K562 (cell line): ENCODE results near the gene SRPK1. TPM values are rescaled to one million over a fixed set of nuclear protein-coding genes. Genes with fewer than 3 reads are reported as not detected.

Source experiments
- ATAC-seq: fragments of 200-7000 bp; cut with Tn5 transposase; 3 replicates; pipeline ENCODE4 v1.9.1; 2020; ENCODE audit warnings: moderate library complexity
- BruUV-seq: library from RNA; stranded (reverse); fragments of 400-500 nt; replicated peaks from 2 replicates; lab custom pipeline; 2021; lab: Mats Ljungman, UMichigan
- CTCF ChIA-PET: fragments of 300-600 bp; formaldehyde crosslinking; extraction: SDS; loops from one replicate; lab custom pipeline; 2021; ENCODE audit warnings: low intra/inter-chr PET ratio; lab: Yijun Ruan, JAX
- POLR2A ChIA-PET: fragments of 300-600, 350-650 bp; sonication (Branson Sonifier 250); formaldehyde crosslinking; extraction: SDS; loops from one replicate; lab custom pipeline; 2021; ENCODE audit warnings: antibody characterized with exemption, inconsistent platforms; lab: Yijun Ruan, JAX
- DNase-seq, 4 experiments: peaks; one replicate each; pipeline versions ENCODE4 v3.0.0 to v3.0.0-alpha.2; 2011 to 2018; ENCODE audit warnings: low spot score in 3 of 4, mixed read lengths in 3 of 4; ENCODE audit errors: extremely low read depth in 1 of 4
- FAIRE-seq: peaks from 2 replicates; lab custom pipeline; 2011; peaks lifted over from hg19 to GRCh38; lab: Jason Lieb, UNC
- H2AFZ ChIP-seq: 2 replicates; pipeline ENCODE4 v1.6.0; 2011; ENCODE audit warnings: low read depth, low read length, control low read depth, inconsistent platforms
- H3K27ac ChIP-seq: fragments of 200-600 bp; 3 replicates; pipeline ENCODE4 v1.8.0; 2011; ENCODE audit warnings: low read depth, mild to moderate bottlenecking, control low read depth, inconsistent platforms, low read length, moderate library complexity, mixed read lengths; ENCODE audit errors: extremely low read depth
- H3K27me3 ChIP-seq, 2 experiments: fragments of 300-600 bp in 1 of 2; 2 replicates in 1 of 2; 3 replicates in 1 of 2; pipeline versions ENCODE4 v1.6.0 to v1.8.0; 2011; ENCODE audit warnings: inconsistent platforms in 2 of 2, low read length in 2 of 2, mild to moderate bottlenecking in 1 of 2, mixed read lengths in 1 of 2, moderate library complexity in 1 of 2; ENCODE audit not compliant: control insufficient read depth in 2 of 2, insufficient read depth in 2 of 2
- H3K36me3 ChIP-seq: fragments of 300-600 bp; 3 replicates; pipeline ENCODE4 v1.8.0; 2011; ENCODE audit warnings: mild to moderate bottlenecking, low read length, inconsistent platforms; ENCODE audit not compliant: control insufficient read depth, insufficient read depth
- H3K4me1 ChIP-seq, 2 experiments: fragments of 200-600 bp in 1 of 2; replicated peaks in 1 of 2; 2 replicates in 1 of 2; 3 replicates in 1 of 2; pipeline versions ENCODE4 v1.5.1 to v1.8.0; 2011; ENCODE audit warnings: inconsistent platforms in 2 of 2, low read length in 2 of 2, mild to moderate bottlenecking in 1 of 2, mixed read lengths in 1 of 2, moderate library complexity in 1 of 2; ENCODE audit not compliant: control insufficient read depth in 2 of 2, insufficient read depth in 2 of 2
- H3K4me2 ChIP-seq: 2 replicates; pipeline ENCODE4 v1.6.1; 2011; ENCODE audit warnings: low read length, control low read depth, inconsistent platforms, mixed read lengths; ENCODE audit not compliant: insufficient read depth
- H3K4me3 ChIP-seq: fragments of 200-600 bp; sonication (generic), shearing (Covaris generic); 2 replicates; pipeline ENCODE4 v1.5.1; 2016; ENCODE audit warnings: control low read depth, inconsistent platforms
- H3K79me2 ChIP-seq: fragments of 200-600 bp; 3 replicates; pipeline ENCODE4 v1.8.0; 2011; ENCODE audit warnings: low read length, inconsistent platforms; ENCODE audit not compliant: control insufficient read depth, insufficient read depth
- H3K9ac ChIP-seq, 2 experiments: 2 replicates each; pipeline versions ENCODE4 v1.6.0 to v1.6.1; 2011; ENCODE audit warnings: low read depth in 2 of 2, low read length in 2 of 2, control low read depth in 1 of 2, inconsistent platforms in 1 of 2, mild to moderate bottlenecking in 1 of 2, mixed read lengths in 1 of 2; ENCODE audit not compliant: insufficient read depth in 1 of 2
- H3K9me1 ChIP-seq: one replicate; pipeline ENCODE4 v1.6.0; 2011; ENCODE audit warnings: inconsistent platforms, mild to moderate bottlenecking, low read length, moderate library complexity; ENCODE audit not compliant: control insufficient read depth, insufficient read depth
- H3K9me3 ChIP-seq: replicated peaks from 2 replicates; pipeline ENCODE4 v1.5.1; 2011; ENCODE audit warnings: low read depth, low read length, inconsistent platforms; ENCODE audit not compliant: control insufficient read depth, insufficient read depth
- H4K20me1 ChIP-seq: replicated peaks from 2 replicates; pipeline ENCODE4 v1.6.1; 2011; ENCODE audit warnings: low read length, inconsistent platforms, mixed read lengths; ENCODE audit not compliant: control insufficient read depth, insufficient read depth
- CEBPB ChIP-seq: fragments of 450-650 bp; IDR thresholded peaks from 2 replicates; pipeline ENCODE4 v1.6.1; 2016; ENCODE audit warnings: missing genetic modification characterization, missing compliant biosample characterization
- KDM5B ChIP-seq: fragments of 200-600 bp; sonication (generic); IDR thresholded peaks from 2 replicates; pipeline ENCODE4 v1.6.1; 2012; ENCODE audit warnings: low read depth, mild to moderate bottlenecking, moderate library complexity, low read length, control low read depth, inconsistent platforms; ENCODE audit not compliant: insufficient replicate concordance
- MITF ChIP-seq: IDR thresholded peaks from 2 replicates; pipeline ENCODE4 v1.6.1; 2014; ENCODE audit warnings: antibody characterized with exemption
- POLR3A ChIP-seq: IDR thresholded peaks from 2 replicates; pipeline ENCODE4 v1.6.1; 2011; ENCODE audit warnings: borderline replicate concordance, mild to moderate bottlenecking, moderate library complexity; ENCODE audit not compliant: insufficient read length, insufficient read depth; ENCODE audit errors: extremely low read depth
- RUNX1 ChIP-seq: sonication (generic); IDR thresholded peaks from 2 replicates; pipeline ENCODE4 v1.6.1; 2016; ENCODE audit warnings: antibody characterized with exemption, low read depth
- ZNF23 ChIP-seq: fragments of 250-450 bp; sonication (Bioruptor Pico); IDR thresholded peaks from 2 replicates; pipeline ENCODE4 v1.4.0; 2020; ENCODE audit warnings: mild to moderate bottlenecking
- WGBS: fragments of 100-300 bp; shearing (Covaris generic); methylation state at CpG from one replicate; pipeline ENCODE4 v1.1.6; 2016; ENCODE audit warnings: low coverage, mixed read lengths; ENCODE audit not compliant: insufficient coverage; ENCODE audit errors: missing lambda C conversion rate; 5-methylcytosine and 5-hydroxymethylcytosine counted together
- in situ Hi-C: fragments of 300-500 bp; cut with MboI; formaldehyde crosslinking; loops from 4 replicates; pipeline ENCODE4 v1.15.0; 2018; ENCODE audit warnings: inconsistent platforms, mixed read lengths
- intact Hi-C: fragments of 100-400 bp; cut with micrococcal nuclease; formaldehyde crosslinking; loops from 2 replicates; pipeline ENCODE4 v1.14.2; 2022
- polyA plus RNA-seq, 8 experiments: library from polyadenylated mRNA; depleted of rRNA in 4 of 8; stranded (reverse) in 5 of 8; unstranded in 3 of 8; fragments of >200 nt; fragmentation: Nextera tagmentation in 2 of 8; fragmentation: Illumina TruSeq in 1 of 8; extraction: Ambion mirVana in 2 of 8; extraction: Trizol in 1 of 8; gene quantifications; 2 replicates each; pipeline versions ENCODE4 v1.2.1 to v1.2.3, GENCODE V29; 2011 to 2014; ENCODE audit warnings: inconsistent platforms in 1 of 8, missing spikeins in 1 of 8
- total RNA-seq, 7 experiments: library from RNA; depleted of rRNA in 6 of 7; stranded (reverse); fragments of >200 nt in 6 of 7; fragmentation: Illumina TruSeq in 2 of 7; extraction: Trizol in 2 of 7; gene quantifications; 2 replicates each; pipeline versions ENCODE4 v1.2.1 to v1.2.3, GENCODE V29; 2011 to 2021; ENCODE audit warnings: low replicate concordance in 1 of 7

Gene SRPK1
- total and polyA plus RNA-seq, 9 of the 15 experiments (the other 6 are each of a cell fraction or from before 2014, with no cell fraction given): 99.6 to 185 (median 159) TPM

- FAIRE-seq (no peak), DNase-seq (no peak), ATAC-seq (peak; percentile 35; the same call in 2 of the 3 replicates)
- in situ Hi-C loops: no loop called here
- H4K20me1 ChIP-seq: peaks cover 18% of the 10 kb centered on the region; the same call in 1 of the 2 replicates
- H3K4me2 ChIP-seq: no peak overlapping the region
- BruUV-seq: no TSS peak
- ChIA-PET CTCF (no interaction called here), POLR2A (interaction anchor here (0.6 kb wide), 1 partner anchor 337 kb away, joined by 3 read pairs; no protein-coding TSS in a partner anchor)
- no peaks in the 10 kb centered on the region for H3K27me3 ChIP-seq
- no peak overlapping the region for H3K9ac ChIP-seq
- peaks cover 78% of the 10 kb centered on the region for H3K36me3 ChIP-seq
- H3K4me1 ChIP-seq: no peaks in the 10 kb centered on the region
- H3K9me3 ChIP-seq: 0 out of 2 replicates have a peak, but pooled peaks cover 3% of the 10 kb centered on the region
- no peak for TF ChIP-seq MITF
- no peak for TF ChIP-seq POLR3A
- TF ChIP-seq ZNF23 (CRISPR knock-in tag): no peak
- TF ChIP-seq CEBPB: no peak
- H3K9me1 ChIP-seq: no peaks in the 10 kb centered on the region
- 58% methylated on average over 3 of the region's 3 CpGs for WGBS
- peaks cover 99% of the 10 kb centered on the region for H3K79me2 ChIP-seq
- no peak overlapping the region for H2AFZ ChIP-seq
- H3K4me3 ChIP-seq: no peak overlapping the region
- no peak overlapping the region for H3K27ac ChIP-seq
- intact Hi-C loops: no loop called here
Observed at GRCh38 chr6:35895560-35895959, 25.3 kb downstream of the SRPK1 start.

GRCh38 chr6:35894776-35895175 lies 26.1 kb downstream of the SRPK1 start:
- no TSS peak for BruUV-seq
- FAIRE-seq: no peak
- TF ChIP-seq KDM5B (no peak), RUNX1 (no peak)

More at GRCh38 chr6:35894776-35895175, 26.1 kb downstream of the SRPK1 start:
- peaks cover 18% of the 10 kb centered on the region; the same call in 1 of the 2 replicates for H4K20me1 ChIP-seq
- no peak overlapping the region for H2AFZ ChIP-seq
- ChIA-PET POLR2A (no interaction called here), CTCF (no interaction called here)
- no peak overlapping the region for H3K4me2 ChIP-seq
- WGBS: 88% methylated on average over 2 of the region's 2 CpGs
- H3K4me3 ChIP-seq: no peak overlapping the region
- intact Hi-C loops (no loop called here), in situ Hi-C loops (no loop called here)
- H3K27ac ChIP-seq: peak overlapping the region; percentile 6; the same call in 1 of the 3 replicates
- H3K9me3 ChIP-seq: no peaks in the 10 kb centered on the region
- DNase-seq: no peak
- no peak for ATAC-seq
- peaks cover 79% of the 10 kb centered on the region for H3K36me3 ChIP-seq
- peaks cover 96% of the 10 kb centered on the region for H3K79me2 ChIP-seq
- no peaks in the 10 kb centered on the region for H3K4me1 ChIP-seq
- no peak overlapping the region for H3K9ac ChIP-seq
- no peaks in the 10 kb centered on the region for H3K9me1 ChIP-seq
- no peaks in the 10 kb centered on the region for H3K27me3 ChIP-seq
